Bronchial epithelial cell (primary cell): ENCODE data around the gene UBE2D2. TPM values are rescaled to one million over a fixed set of nuclear protein-coding genes. Genes with fewer than 3 reads are reported as not detected.

ENCODE experiments used
- DNase-seq: peaks from one replicate; pipeline ENCODE4 v3.0.0-alpha.2; 2010; ENCODE audit warnings: low read depth
- FAIRE-seq: peaks from 2 replicates; lab custom pipeline; 2011; peaks lifted over from hg19 to GRCh38; lab: Jason Lieb, UNC
- H3K27me3 ChIP-seq: 2 replicates; pipeline ENCODE4 v1.5.1; 2011; ENCODE audit warnings: low read length; ENCODE audit not compliant: control insufficient read depth, insufficient read depth
- H3K36me3 ChIP-seq: 2 replicates; pipeline ENCODE4 v1.5.1; 2011; ENCODE audit warnings: low read length; ENCODE audit not compliant: control insufficient read depth, insufficient read depth
- H3K4me3 ChIP-seq: 2 replicates; pipeline ENCODE4 v1.5.1; 2011; ENCODE audit warnings: mild to moderate bottlenecking, low read depth, low read length, control low read depth
- total RNA-seq: library from RNA; depleted of rRNA; stranded (reverse); fragments of >200 nt; gene quantifications from 2 replicates; pipeline ENCODE4 v1.2.1, GENCODE V29; 2014
- TF ChIP-seq, protein P1 (sequence below): IDR thresholded peaks from 2 replicates; pipeline ENCODE4 v1.5.1; 2011; ENCODE audit warnings: mild to moderate bottlenecking, moderate library complexity, low read length, control low read depth, inconsistent platforms; ENCODE audit not compliant: insufficient read depth, severe bottlenecking

The UBE2D2 gene
- total RNA-seq, 1 donor from 2014 or later, result 52.1 TPM

DNA sequence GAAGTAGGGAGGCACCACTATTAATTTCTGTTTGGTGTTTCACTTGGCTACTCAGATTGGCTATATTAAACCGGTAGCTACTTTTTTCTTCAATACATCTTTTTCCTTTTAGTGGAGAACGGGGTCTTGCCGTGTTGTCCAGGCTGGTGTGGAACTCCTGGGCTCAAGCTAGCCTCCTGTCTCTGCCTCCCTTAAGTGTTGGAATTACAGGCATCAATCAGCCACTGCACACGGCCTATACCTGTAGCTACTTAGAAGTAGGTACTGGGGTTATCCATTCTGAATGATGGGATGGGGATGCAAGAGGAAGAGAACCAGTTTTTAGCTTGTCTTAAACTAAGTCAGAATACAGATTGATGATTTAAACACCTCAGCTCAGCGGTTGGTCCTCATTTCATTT, 1.7 kb downstream of the UBE2D2 start:
- no peak for DNase-seq

DNA sequence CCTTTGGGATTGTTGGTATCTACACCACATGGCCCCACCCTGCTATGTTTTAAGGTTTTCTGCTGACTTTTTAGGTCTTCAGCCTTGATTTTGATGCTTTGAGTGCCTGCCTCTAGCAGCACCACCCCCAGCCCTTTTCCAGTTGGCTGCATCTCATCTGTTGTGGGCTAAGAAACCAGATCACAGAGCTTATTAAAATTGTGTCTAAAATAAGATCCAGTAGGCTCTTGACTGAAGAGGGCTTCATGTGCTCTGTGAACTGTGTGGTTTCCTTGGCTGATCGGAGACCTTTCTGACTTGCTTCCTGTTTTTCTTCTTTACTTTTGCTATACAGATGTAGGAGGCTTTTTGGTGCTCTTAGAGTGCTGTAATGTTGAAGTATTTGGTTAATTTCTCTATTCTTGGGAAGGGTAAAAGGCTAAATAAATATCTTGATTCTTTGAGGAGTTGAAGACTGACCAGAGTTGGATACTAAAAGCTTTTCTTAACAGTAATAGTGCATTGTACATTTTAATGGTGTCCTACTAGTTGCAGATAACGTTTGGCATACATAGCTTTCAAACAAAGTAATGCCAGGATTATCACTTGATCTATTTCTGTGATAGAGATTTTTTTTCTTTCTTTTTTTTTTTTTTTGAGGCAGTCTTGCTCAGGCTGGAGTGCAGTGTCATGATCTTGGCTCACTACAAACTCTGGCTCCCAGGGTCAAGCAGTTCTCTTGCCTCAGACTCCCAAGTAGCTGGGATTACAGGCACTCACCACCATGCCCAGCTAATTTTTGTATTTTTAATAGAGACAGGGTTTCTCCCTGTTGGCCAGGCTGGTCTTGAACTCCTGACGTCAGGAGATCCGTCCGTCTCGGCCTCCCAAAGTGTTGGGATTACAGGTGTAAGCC, 4.5 kb downstream of the UBE2D2 start:
- FAIRE-seq (no peak), DNase-seq (no peak)
- TF ChIP-seq, protein P1, sequence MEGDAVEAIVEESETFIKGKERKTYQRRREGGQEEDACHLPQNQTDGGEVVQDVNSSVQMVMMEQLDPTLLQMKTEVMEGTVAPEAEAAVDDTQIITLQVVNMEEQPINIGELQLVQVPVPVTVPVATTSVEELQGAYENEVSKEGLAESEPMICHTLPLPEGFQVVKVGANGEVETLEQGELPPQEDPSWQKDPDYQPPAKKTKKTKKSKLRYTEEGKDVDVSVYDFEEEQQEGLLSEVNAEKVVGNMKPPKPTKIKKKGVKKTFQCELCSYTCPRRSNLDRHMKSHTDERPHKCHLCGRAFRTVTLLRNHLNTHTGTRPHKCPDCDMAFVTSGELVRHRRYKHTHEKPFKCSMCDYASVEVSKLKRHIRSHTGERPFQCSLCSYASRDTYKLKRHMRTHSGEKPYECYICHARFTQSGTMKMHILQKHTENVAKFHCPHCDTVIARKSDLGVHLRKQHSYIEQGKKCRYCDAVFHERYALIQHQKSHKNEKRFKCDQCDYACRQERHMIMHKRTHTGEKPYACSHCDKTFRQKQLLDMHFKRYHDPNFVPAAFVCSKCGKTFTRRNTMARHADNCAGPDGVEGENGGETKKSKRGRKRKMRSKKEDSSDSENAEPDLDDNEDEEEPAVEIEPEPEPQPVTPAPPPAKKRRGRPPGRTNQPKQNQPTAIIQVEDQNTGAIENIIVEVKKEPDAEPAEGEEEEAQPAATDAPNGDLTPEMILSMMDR, result no peak
- peaks cover 1% of the 10 kb centered on the region for H3K36me3 ChIP-seq
- no peaks in the 10 kb centered on the region for H3K27me3 ChIP-seq
- no peak overlapping the region for H3K4me3 ChIP-seq

More for the DNA sequence above, 1.7 kb downstream of the UBE2D2 start:
- H3K27me3 ChIP-seq, result no peaks in the 10 kb centered on the region
- TF ChIP-seq, protein P1, result no peak
- peak overlapping the region; percentile 87 for H3K4me3 ChIP-seq
- FAIRE-seq, result no peak
- H3K36me3 ChIP-seq, result no peaks in the 10 kb centered on the region

DNA sequence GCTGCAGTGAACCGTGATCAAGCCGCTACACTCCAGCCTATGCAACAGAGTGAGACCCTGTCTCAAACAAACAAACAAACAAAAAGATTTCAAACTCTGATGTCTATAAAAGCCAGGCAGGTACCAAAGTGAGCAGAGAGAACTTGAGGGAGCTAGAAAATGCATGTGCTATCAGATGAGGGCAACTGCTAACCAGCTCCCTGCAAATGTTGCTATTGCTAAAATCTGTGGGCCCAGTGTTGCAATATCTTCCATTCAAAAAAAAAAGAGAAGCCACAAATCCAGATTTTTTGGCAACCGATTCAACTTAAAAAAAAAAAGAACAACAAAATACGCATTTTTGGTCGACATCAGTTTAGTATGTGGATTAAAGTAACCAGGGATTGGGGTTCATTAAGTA, 5.5 kb downstream of the UBE2D2 start:
- TF ChIP-seq, protein P1, result no peak
- Histone ChIP-seq H3K27me3 (no peaks in the 10 kb centered on the region), H3K4me3 (no peak overlapping the region), H3K36me3 (peaks cover 1% of the 10 kb centered on the region)
- no peak for FAIRE-seq
- no peak for DNase-seq

DNA sequence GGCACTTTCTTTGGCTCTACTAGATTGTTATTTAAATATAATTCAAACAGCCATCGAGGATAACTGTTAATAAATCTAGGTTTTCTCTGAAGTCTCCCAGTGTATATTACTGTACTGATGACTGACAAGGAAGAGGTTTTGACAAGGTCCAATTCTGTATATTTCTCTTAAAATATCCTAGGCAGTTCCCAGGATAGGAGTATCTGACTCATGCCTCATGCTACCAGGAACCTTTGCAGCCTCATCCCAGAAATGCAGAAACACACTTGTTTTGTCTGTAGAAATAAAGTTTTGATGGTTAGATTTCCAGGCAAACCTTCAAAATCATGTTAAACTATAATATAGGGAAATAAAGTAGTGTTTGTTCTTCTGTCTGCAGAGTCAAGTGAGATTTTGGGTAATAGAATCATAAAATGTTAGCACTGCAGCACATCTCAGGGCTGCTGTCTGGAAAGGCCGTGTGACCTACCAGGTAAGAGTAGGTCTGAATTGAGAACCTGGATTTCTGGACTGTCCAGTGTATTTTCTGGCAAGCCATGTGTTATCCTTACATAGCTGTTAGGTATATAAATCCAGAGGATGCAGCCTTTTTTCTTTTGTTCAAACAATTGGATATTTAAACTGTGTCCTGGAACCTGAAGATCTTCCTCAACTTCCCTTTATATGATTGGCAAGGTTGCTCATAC, 8.3 kb downstream of the UBE2D2 start:
- Histone ChIP-seq H3K4me3 (no peak overlapping the region), H3K36me3 (peaks cover 2% of the 10 kb centered on the region), H3K27me3 (no peaks in the 10 kb centered on the region)
- TF ChIP-seq, protein P1, result no peak
- no peak for FAIRE-seq
- DNase-seq, result no peak

DNA sequence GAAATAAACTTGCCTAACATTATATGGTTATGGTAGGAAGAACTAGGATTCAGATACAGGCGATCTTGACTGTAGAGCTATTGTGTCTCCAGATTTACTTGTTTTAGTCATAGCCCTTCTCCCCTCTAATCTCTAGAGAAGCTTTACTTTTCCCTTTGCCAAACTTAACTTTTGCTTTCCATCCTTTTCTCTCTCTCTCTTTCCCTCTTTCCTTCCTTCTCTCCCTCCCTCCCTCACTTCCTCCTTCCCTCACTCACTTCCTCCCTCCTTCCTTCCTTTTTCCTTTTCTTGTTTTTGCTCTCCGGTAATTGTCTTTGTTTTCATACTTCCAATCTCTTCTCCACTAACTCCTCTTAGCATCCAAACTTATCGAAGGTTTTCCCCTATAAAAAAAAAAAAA, 10.4 kb downstream of the UBE2D2 start:
- Histone ChIP-seq H3K27me3 (no peaks in the 10 kb centered on the region), H3K4me3 (no peak overlapping the region), H3K36me3 (peaks cover 5% of the 10 kb centered on the region)
- DNase-seq (no peak), FAIRE-seq (no peak)
- TF ChIP-seq, protein P1, result no peak
